Choroid plexus epithelial cell (primary cell): Measurements from ENCODE around the gene MKRN2OS.

Experiments
- DNase-seq: peaks from one replicate; pipeline ENCODE4 v3.0.0-alpha.2; 2010; ENCODE audit warnings: low read depth
- H3K4me3 ChIP-seq: 2 replicates; pipeline ENCODE4 v1.5.1; 2011; ENCODE audit warnings: low read depth, mild to moderate bottlenecking, control low read depth, low read length, moderate library complexity
- TF ChIP-seq, protein P1 (sequence below): conservative IDR thresholded peaks from 2 replicates; pipeline ENCODE4 v1.5.1; 2011; ENCODE audit warnings: low read depth, mild to moderate bottlenecking, control low read depth, inconsistent platforms, low read length, moderate library complexity

The MKRN2OS gene

GRCh38 chr3:12516873-12517272 is 28.4 kb downstream of the MKRN2OS start:
- DNase-seq, result no peak
- TF ChIP-seq, protein P1, sequence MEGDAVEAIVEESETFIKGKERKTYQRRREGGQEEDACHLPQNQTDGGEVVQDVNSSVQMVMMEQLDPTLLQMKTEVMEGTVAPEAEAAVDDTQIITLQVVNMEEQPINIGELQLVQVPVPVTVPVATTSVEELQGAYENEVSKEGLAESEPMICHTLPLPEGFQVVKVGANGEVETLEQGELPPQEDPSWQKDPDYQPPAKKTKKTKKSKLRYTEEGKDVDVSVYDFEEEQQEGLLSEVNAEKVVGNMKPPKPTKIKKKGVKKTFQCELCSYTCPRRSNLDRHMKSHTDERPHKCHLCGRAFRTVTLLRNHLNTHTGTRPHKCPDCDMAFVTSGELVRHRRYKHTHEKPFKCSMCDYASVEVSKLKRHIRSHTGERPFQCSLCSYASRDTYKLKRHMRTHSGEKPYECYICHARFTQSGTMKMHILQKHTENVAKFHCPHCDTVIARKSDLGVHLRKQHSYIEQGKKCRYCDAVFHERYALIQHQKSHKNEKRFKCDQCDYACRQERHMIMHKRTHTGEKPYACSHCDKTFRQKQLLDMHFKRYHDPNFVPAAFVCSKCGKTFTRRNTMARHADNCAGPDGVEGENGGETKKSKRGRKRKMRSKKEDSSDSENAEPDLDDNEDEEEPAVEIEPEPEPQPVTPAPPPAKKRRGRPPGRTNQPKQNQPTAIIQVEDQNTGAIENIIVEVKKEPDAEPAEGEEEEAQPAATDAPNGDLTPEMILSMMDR, result no peak
- H3K4me3 ChIP-seq, result no peak overlapping the region

- TF ChIP-seq, protein P1, result no peak
- no peak for DNase-seq
- H3K4me3 ChIP-seq, result no peak overlapping the region
Observed at GRCh38 chr3:12515631-12516030, 29.7 kb downstream of the MKRN2OS start.

DNA sequence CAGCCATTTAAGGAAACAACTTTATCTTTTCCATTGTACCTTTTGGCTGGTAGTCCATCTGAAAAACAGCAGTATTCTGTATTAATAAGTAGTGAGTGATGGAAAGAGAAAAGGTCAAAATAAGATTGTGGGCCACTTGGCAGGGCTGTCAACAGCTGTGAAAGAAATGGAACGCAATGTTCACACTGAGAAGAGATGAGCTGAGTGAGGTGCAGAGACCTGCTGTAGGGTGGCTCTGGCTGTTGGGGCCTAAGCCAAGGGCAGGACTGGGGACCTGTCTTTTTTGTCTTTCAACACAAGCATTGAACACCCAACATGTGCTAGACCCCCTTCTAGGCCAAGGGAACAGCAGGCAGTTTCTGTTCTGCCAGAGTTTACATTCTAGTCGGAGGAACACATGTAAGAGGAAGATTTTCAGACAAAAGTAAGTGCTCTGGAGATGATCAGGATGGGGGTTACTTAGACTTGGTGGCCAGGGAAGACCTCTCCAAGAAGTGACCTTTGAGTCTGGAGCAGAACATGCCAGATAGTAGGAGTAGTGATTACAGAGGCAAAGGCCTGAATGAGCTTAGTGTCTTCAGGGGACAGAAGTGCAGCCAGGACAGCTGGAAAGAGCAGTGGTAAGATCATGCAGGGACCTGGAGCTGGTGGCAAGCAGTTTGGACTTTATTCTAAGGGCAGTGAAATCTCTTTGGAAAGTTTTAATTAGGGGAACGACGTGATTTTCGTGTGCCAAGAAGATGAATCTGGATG is 31.4 kb downstream of the MKRN2OS start:
- no peak overlapping the region for H3K4me3 ChIP-seq
- peak; percentile 65 for DNase-seq
- TF ChIP-seq, protein P1, result no peak

GRCh38 chr3:12512534-12513118 is 32.7 kb downstream of the MKRN2OS start:
- no peak overlapping the region for H3K4me3 ChIP-seq
- no peak for DNase-seq
- TF ChIP-seq, protein P1, result no peak

DNA sequence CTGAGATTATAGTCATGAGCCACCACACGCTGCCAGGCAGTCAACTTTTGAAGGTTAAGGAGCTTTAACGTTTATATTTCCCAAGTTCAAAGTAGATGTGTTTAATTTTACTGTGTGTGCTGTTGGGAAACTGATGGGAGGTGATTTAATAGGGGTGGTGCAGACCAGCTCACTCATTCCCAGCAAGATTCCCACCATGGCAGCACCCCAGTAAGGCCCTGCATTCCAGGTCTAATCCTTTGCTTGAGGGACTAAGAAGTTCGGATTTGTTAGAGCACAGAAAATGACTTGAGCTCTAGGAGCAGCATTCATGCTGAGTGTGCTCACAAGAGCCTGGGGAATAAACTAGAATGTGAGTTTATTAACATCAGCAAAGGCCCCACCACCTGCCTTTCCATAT is 35.8 kb downstream of the MKRN2OS start:
- H3K4me3 ChIP-seq, result no peak overlapping the region
- TF ChIP-seq, protein P1, result no peak
- peak; percentile 20 for DNase-seq

- TF ChIP-seq, protein P1, result no peak
- peak overlapping the region; percentile 11 for H3K4me3 ChIP-seq
- DNase-seq, result peak; percentile 100
Observed at GRCh38 chr3:12508291-12508700, 37.0 kb downstream of the MKRN2OS start.
